Neural cell (in vitro differentiated cells): Measurements from ENCODE around the gene RDX. TPM values are rescaled to one million over a fixed set of nuclear protein-coding genes. Genes with fewer than 3 reads are reported as not detected.

Source experiments
- H2AFZ ChIP-seq: fragments of 200-600, 300-800 bp; sonication (generic), shearing (Covaris generic); 2 replicates; pipeline ENCODE4 v1.6.0; 2014; ENCODE audit warnings: low read depth, mild to moderate bottlenecking, antibody characterized with exemption, low read length, moderate library complexity
- H3F3A ChIP-seq: fragments of 200-600 bp; shearing (Covaris generic); 2 replicates; pipeline ENCODE4 v1.6.1; 2016; ENCODE audit warnings: mild to moderate bottlenecking, moderate library complexity, mixed read lengths, antibody characterized with exemption, low read length; ENCODE audit not compliant: insufficient read depth, poor library complexity, severe bottlenecking
- H3K27ac ChIP-seq: fragments of 200-600, 300-800 bp; sonication (generic), shearing (Covaris generic); 2 replicates; pipeline ENCODE4 v1.5.1; 2014; ENCODE audit warnings: mild to moderate bottlenecking, low read length, moderate library complexity
- H3K27me3 ChIP-seq: fragments of 300-800, 200-600 bp; sonication (generic), shearing (Covaris generic); 2 replicates; pipeline ENCODE4 v1.6.0; 2014; ENCODE audit warnings: mild to moderate bottlenecking, low read depth, low read length, moderate library complexity; ENCODE audit not compliant: insufficient read depth
- H3K36me3 ChIP-seq: fragments of 300-800, 200-600 bp; sonication (generic), shearing (Covaris generic); 2 replicates; pipeline ENCODE4 v1.5.1; 2014; ENCODE audit warnings: mild to moderate bottlenecking, antibody characterized with exemption, low read length, moderate library complexity; ENCODE audit not compliant: insufficient read depth
- H3K4me2 ChIP-seq: fragments of 300-800, 200-600 bp; sonication (generic), shearing (Covaris generic); 2 replicates; pipeline ENCODE4 v1.6.0; 2014; ENCODE audit warnings: mild to moderate bottlenecking, low read length
- H3K4me3 ChIP-seq: fragments of 300-800, 200-600 bp; sonication (generic), shearing (Covaris generic); 2 replicates; pipeline ENCODE4 v1.5.1; 2014; ENCODE audit warnings: mild to moderate bottlenecking, low read length, moderate library complexity
- H3K79me2 ChIP-seq: fragments of 200-600 bp; shearing (Covaris generic); replicated peaks from 2 replicates; pipeline ENCODE4 v1.6.0; 2014; ENCODE audit warnings: mild to moderate bottlenecking, low read length, moderate library complexity; ENCODE audit not compliant: insufficient read depth
- H3K9ac ChIP-seq: fragments of 300-800, 200-600 bp; sonication (generic), shearing (Covaris generic); 2 replicates; pipeline ENCODE4 v1.6.1; 2016; ENCODE audit warnings: mild to moderate bottlenecking, low read length, mixed read lengths
- H3K9me2 ChIP-seq: fragments of 200-600 bp; shearing (Covaris generic); 2 replicates; pipeline ENCODE4 v1.6.1; 2016; ENCODE audit warnings: mild to moderate bottlenecking, low read length, mixed read lengths; ENCODE audit not compliant: insufficient read depth
- H3K9me3 ChIP-seq: fragments of 200-600, 300-800 bp; sonication (generic), shearing (Covaris generic); 2 replicates; pipeline ENCODE4 v1.6.1; 2016; ENCODE audit warnings: mild to moderate bottlenecking, mixed run types, low read length, moderate library complexity, mixed read lengths
- H4K20me1 ChIP-seq: fragments of 200-600 bp; shearing (Covaris generic); 2 replicates; pipeline ENCODE4 v1.6.1; 2016; ENCODE audit warnings: mild to moderate bottlenecking, mixed run types; ENCODE audit not compliant: insufficient read depth
- EP300 ChIP-seq: fragments of 450-650 bp; conservative IDR thresholded peaks from 2 replicates; pipeline ENCODE4 v1.6.1; 2014; ENCODE audit warnings: antibody characterized with exemption, mild to moderate bottlenecking, moderate library complexity; ENCODE audit not compliant: poor library complexity, severe bottlenecking
- EZH2 ChIP-seq: fragments of 200-600, 300-800 bp; shearing (Covaris generic), sonication (generic); IDR thresholded peaks from 2 replicates; pipeline ENCODE4 v1.6.1; 2014; ENCODE audit warnings: antibody characterized with exemption, low read length, borderline replicate concordance, mild to moderate bottlenecking; ENCODE audit not compliant: insufficient read depth, poor library complexity, severe bottlenecking
- MXI1 ChIP-seq: fragments of 450-650 bp; conservative IDR thresholded peaks from 2 replicates; pipeline ENCODE4 v1.6.1; 2014; ENCODE audit warnings: antibody characterized with exemption, mild to moderate bottlenecking; ENCODE audit not compliant: poor library complexity, severe bottlenecking
- POLR2AphosphoS5 ChIP-seq: IDR thresholded peaks from 2 replicates; pipeline ENCODE4 v1.6.1; 2012
- RAD21 ChIP-seq: fragments of 450-650 bp; conservative IDR thresholded peaks from 2 replicates; pipeline ENCODE4 v1.6.1; 2014; ENCODE audit warnings: antibody characterized with exemption, mild to moderate bottlenecking, moderate library complexity
- SMC3 ChIP-seq: fragments of 450-650 bp; conservative IDR thresholded peaks from 2 replicates; pipeline ENCODE4 v1.6.1; 2014; ENCODE audit warnings: antibody characterized with exemption, mild to moderate bottlenecking, moderate library complexity; ENCODE audit not compliant: poor library complexity
- TAF1 ChIP-seq: IDR thresholded peaks from 2 replicates; pipeline ENCODE4 v1.6.1; 2012; ENCODE audit warnings: low read depth
- polyA plus RNA-seq: library from polyadenylated mRNA; depleted of rRNA; stranded (reverse); fragments of >200 nt; gene quantifications from 2 replicates; pipeline ENCODE4 v1.2.3, GENCODE V29; 2014
- TF ChIP-seq, protein P1 (sequence below): fragments of 450-650 bp; IDR thresholded peaks from 2 replicates; pipeline ENCODE4 v1.5.1; 2014; ENCODE audit warnings: antibody characterized with exemption, mild to moderate bottlenecking, moderate library complexity; ENCODE audit not compliant: poor library complexity, severe bottlenecking
- TF ChIP-seq, protein P2 (sequence below): IDR thresholded peaks from 2 replicates; pipeline ENCODE4 v1.6.1; 2012; ENCODE audit warnings: borderline replicate concordance

Gene RDX
- polyA plus RNA-seq, 1 donor from 2014 or later = 39.0 TPM

DNA sequence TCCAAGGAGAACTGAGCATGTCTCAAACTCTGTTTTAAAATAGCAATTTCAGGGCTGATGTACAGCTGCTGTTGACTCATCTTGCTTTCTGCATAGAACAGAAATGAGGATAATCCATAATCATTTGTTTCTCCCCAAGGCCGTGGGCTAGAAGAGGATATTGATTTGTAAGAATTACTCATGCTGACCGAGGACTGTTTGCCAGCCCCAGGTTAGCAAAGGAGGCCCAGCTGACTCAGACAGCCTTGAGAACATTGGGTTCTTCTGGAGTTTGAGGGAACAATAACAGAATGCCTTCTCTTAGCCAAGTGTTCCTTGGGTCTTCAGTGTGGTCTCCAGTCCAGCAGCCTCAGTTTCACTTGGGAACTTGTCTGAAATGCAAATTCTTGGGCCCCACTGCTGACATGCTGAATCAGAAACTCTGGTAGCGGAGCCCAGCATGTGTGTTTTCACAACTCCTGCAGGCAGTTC lies 111.3 kb downstream of the RDX start:
- no peak for TF ChIP-seq EZH2
- no peak for TF ChIP-seq EP300
- no peak for TF ChIP-seq TAF1
- no peak for TF ChIP-seq SMC3
- TF ChIP-seq, protein P1, sequence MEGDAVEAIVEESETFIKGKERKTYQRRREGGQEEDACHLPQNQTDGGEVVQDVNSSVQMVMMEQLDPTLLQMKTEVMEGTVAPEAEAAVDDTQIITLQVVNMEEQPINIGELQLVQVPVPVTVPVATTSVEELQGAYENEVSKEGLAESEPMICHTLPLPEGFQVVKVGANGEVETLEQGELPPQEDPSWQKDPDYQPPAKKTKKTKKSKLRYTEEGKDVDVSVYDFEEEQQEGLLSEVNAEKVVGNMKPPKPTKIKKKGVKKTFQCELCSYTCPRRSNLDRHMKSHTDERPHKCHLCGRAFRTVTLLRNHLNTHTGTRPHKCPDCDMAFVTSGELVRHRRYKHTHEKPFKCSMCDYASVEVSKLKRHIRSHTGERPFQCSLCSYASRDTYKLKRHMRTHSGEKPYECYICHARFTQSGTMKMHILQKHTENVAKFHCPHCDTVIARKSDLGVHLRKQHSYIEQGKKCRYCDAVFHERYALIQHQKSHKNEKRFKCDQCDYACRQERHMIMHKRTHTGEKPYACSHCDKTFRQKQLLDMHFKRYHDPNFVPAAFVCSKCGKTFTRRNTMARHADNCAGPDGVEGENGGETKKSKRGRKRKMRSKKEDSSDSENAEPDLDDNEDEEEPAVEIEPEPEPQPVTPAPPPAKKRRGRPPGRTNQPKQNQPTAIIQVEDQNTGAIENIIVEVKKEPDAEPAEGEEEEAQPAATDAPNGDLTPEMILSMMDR = no peak
- no peak for TF ChIP-seq POLR2AphosphoS5
- TF ChIP-seq, protein P2, sequence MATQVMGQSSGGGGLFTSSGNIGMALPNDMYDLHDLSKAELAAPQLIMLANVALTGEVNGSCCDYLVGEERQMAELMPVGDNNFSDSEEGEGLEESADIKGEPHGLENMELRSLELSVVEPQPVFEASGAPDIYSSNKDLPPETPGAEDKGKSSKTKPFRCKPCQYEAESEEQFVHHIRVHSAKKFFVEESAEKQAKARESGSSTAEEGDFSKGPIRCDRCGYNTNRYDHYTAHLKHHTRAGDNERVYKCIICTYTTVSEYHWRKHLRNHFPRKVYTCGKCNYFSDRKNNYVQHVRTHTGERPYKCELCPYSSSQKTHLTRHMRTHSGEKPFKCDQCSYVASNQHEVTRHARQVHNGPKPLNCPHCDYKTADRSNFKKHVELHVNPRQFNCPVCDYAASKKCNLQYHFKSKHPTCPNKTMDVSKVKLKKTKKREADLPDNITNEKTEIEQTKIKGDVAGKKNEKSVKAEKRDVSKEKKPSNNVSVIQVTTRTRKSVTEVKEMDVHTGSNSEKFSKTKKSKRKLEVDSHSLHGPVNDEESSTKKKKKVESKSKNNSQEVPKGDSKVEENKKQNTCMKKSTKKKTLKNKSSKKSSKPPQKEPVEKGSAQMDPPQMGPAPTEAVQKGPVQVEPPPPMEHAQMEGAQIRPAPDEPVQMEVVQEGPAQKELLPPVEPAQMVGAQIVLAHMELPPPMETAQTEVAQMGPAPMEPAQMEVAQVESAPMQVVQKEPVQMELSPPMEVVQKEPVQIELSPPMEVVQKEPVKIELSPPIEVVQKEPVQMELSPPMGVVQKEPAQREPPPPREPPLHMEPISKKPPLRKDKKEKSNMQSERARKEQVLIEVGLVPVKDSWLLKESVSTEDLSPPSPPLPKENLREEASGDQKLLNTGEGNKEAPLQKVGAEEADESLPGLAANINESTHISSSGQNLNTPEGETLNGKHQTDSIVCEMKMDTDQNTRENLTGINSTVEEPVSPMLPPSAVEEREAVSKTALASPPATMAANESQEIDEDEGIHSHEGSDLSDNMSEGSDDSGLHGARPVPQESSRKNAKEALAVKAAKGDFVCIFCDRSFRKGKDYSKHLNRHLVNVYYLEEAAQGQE = no peak
- no peak for TF ChIP-seq RAD21
- no peak for TF ChIP-seq MXI1
- H3F3A ChIP-seq = no peaks in the 10 kb centered on the region
- no peak overlapping the region for H3K27ac ChIP-seq
- no peaks in the 10 kb centered on the region for H3K9me3 ChIP-seq
- H3K9me2 ChIP-seq = no peaks in the 10 kb centered on the region
- H3K9ac ChIP-seq = no peak overlapping the region
- H3K4me2 ChIP-seq = no peak overlapping the region
- H3K4me3 ChIP-seq = no peak overlapping the region
- no peaks in the 10 kb centered on the region for H4K20me1 ChIP-seq
- no peaks in the 10 kb centered on the region for H3K27me3 ChIP-seq
- H3K79me2 ChIP-seq = no peaks in the 10 kb centered on the region
- H3K36me3 ChIP-seq = no peaks in the 10 kb centered on the region
- no peak overlapping the region for H2AFZ ChIP-seq

DNA sequence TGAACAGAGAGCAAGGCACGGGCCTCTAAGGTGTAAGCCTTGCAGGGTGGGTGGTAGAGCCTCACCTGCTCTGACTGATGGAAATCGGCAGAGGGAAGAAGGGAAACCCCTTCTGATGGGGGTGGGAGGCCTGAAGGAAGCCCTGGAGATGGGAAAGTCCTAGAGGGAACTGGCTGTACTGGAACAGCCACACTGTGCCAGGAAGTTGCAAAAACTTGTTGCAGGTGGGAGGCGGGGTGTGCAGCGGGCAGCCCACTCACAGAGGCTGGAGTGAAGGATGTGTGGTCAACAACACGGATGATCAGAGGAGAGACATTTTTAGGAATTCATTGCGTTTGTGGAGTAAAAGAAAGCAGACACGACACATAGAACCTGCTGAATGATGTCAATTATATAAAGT lies 112.0 kb downstream of the RDX start:
- no peaks in the 10 kb centered on the region for H3K79me2 ChIP-seq
- no peaks in the 10 kb centered on the region for H4K20me1 ChIP-seq
- H2AFZ ChIP-seq = no peak overlapping the region
- H3K4me2 ChIP-seq = no peak overlapping the region
- no peaks in the 10 kb centered on the region for H3K9me2 ChIP-seq
- H3K9me3 ChIP-seq = no peaks in the 10 kb centered on the region
- no peaks in the 10 kb centered on the region for H3K27me3 ChIP-seq
- H3K4me3 ChIP-seq = no peak overlapping the region
- H3K27ac ChIP-seq = no peak overlapping the region
- no peaks in the 10 kb centered on the region for H3K36me3 ChIP-seq
- no peak overlapping the region for H3K9ac ChIP-seq
- TF ChIP-seq, protein P1 = no peak
- no peak for TF ChIP-seq EZH2
- no peak for TF ChIP-seq SMC3
- TF ChIP-seq MXI1 = no peak
- no peaks in the 10 kb centered on the region for H3F3A ChIP-seq
